Activated CD4-positive, alpha-beta T cell treated with anti-CD3 and anti-CD28 coated beads, Interleukin-2, amount 50 U/mL, for 16 hours (primary cell): ENCODE measurements around the gene RASSF8.

Experiments used
- DNase-seq: peaks from one replicate; pipeline ENCODE4 v3.0.0-alpha.2; 2020

Gene RASSF8

GRCh38 chr12:25962932-25963525, 4.5 kb downstream of the RASSF8 start:
- no peak for DNase-seq

GRCh38 chr12:25965682-25966081, 7.2 kb downstream of the RASSF8 start:
- no peak for DNase-seq

DNA sequence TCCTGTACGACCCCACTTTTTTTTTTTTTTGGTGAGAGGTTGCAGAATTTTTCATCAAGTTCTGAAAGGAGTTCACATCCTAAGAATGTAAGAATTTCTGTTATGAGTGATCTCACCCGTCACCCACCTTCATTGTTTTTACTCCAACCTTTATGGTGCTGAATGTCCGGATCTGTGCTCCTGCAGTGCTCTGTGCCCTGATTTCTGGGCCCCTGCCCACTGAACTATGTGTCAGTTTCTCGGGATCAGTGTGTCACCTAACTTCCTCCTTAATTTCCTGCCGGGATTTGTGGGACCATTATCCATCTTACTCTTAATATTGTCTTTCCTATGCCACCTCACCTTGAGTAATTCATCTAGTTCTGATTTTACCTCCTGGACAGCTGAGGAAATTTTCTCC, 11.6 kb downstream of the RASSF8 start:
- DNase-seq: no peak

- DNase-seq: no peak
Observed at GRCh38 chr12:25970916-25971653, 12.6 kb downstream of the RASSF8 start.

GRCh38 chr12:25971654-25972041, 13.2 kb downstream of the RASSF8 start:
- DNase-seq: no peak

- DNase-seq: no peak
Observed at GRCh38 chr12:25972783-25973182, 14.3 kb downstream of the RASSF8 start.

DNA sequence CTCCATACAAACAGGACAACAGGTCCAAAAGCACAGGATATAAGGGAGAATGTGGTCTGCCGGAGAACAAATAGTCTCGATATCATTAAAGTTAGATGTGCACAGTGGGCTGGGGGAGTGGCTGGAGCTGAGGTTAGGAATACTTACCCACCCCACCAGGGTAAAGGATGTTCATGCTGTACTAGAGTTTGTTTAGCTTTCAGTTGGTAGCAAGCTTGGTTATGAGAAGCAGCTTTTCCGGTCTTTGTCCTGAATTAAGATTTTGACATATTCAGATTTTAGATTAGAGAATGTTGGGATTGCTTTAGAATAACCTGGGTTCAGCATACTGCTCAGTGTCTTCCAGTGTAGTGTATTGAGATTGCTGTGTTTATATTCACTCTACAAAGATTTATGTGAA, 16.7 kb downstream of the RASSF8 start:
- DNase-seq: no peak

GRCh38 chr12:25975682-25976081, 17.2 kb downstream of the RASSF8 start:
- no peak for DNase-seq

- DNase-seq: no peak
Observed at GRCh38 chr12:25976289-25976688, 17.8 kb downstream of the RASSF8 start.

GRCh38 chr12:25977047-25977446, 18.6 kb downstream of the RASSF8 start:
- no peak for DNase-seq

GRCh38 chr12:25979059-25979458, 20.6 kb downstream of the RASSF8 start:
- DNase-seq: no peak

- DNase-seq: no peak
Observed at GRCh38 chr12:25979563-25979962, 21.1 kb downstream of the RASSF8 start.

DNA sequence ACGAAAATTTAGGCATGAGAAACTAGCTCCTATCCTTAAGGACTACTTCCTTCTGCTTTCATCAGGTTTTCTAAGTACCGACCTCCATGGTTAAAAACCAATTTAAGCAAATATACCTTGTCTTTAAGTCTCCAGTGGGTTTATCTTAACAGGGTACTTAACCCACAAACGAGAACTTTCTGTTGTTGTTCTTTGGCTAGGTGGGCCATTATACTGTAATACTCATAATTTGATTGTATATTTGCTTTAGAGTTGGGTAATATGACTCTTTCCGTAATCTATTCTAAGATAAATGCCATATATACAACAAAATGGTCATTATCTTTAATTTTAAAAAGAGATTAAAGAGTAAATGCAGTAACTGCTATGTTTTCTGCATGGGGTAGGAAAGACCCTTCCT, 21.6 kb downstream of the RASSF8 start:
- DNase-seq: no peak

GRCh38 chr12:25981597-25981996, 23.1 kb downstream of the RASSF8 start:
- no peak for DNase-seq

DNA sequence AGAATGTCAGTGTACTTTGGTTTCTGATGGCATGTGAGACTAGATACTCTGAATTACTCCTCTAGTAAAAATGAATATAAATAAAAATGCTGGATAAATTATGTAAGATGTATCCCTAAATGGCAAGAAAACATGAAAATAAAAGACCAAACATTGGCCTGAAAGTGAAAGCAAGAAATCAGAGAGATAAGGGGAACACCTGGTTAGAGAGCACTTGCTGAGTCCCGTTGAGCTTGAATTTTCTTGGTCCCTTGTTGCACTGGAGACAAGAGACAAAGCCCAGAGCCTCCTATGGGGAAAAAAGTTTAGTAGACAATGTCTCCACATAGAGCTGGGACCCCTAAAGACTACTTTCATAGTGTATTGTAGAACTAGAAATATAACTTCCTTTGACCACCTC, 23.9 kb downstream of the RASSF8 start:
- DNase-seq: no peak

GRCh38 chr12:25983625-25984024, 25.1 kb downstream of the RASSF8 start:
- DNase-seq: no peak

DNA sequence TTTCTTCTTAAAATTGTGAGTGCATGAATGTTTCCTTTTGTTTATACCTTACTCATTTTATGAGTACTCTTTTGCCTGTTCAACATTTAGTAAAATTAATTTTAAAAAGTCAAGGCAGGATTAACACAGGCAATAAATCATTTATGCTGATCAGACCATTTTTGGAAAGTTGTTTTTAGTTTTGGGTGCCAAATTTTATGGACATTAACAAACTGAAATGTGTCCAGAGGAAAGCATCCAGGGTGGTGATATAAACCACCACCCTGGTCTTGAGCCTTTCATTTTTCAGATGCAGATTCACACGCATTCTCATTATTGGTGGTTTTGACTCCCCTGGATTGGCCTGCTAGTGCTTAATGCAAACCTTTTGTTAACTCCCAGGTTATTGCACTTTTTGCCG, 26.3 kb downstream of the RASSF8 start:
- no peak for DNase-seq

DNA sequence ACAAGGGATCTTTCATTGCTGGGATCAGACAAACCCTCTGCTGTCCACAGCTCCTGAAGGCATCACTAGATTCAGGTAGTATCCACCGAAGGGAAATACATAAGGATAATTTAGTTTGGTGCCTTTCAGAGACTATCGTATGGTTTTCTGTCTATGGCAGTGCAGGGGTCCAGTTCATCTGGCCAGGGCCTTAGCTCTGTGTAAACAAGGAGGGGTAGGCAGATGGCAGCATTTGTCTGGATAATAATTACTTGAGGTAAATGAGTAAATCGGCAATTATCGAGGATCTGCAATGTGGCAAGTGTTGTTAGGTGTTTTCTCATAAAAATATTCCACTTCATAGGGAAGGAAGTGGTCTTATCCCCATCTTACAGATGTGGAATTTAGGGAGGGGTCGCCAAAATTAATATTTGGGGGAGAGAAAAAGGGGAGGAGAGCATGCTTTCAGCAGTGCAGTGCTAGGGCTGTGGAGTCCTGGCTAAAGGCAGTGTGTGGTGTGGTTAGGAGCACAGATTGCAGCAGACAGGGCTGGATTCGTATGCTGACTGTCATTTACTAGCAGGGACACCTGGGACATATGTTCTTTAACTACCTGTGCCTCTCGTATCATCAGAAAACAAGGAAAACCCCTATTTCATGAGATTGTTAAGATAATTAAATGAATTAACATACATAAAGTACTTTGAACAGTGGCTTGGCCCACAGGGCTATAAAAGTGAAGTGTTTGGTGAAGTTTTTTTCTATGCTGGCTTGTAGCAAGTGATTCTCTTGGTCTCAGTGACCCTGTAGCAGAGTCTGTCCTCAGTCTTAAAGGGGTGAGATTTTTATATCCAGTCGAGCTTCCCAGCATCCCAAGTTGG, 27.1 kb downstream of the RASSF8 start:
- no peak for DNase-seq

- no peak for DNase-seq
Observed at GRCh38 chr12:25986180-25986579, 27.7 kb downstream of the RASSF8 start.

GRCh38 chr12:25988505-25988904, 30.0 kb downstream of the RASSF8 start:
- no peak for DNase-seq

- no peak for DNase-seq
Observed at GRCh38 chr12:25990495-25990894, 32.0 kb downstream of the RASSF8 start.

GRCh38 chr12:25992026-25992782, 33.7 kb downstream of the RASSF8 start:
- DNase-seq: no peak
